SJCRH30 (cell line): ENCODE measurements around the gene INCA1. TPM values are rescaled to one million over a fixed set of nuclear protein-coding genes. Genes with fewer than 3 reads are reported as not detected.

ENCODE experiments used
- DNase-seq, 2 experiments: peaks; one replicate each; pipeline ENCODE4 v3.0.0-alpha.2; 2015 to 2020
- H3K27ac ChIP-seq: fragments of 250-450 bp; sonication (Bioruptor Pico); 2 replicates; pipeline ENCODE4 v1.5.1; 2020; ENCODE audit warnings: mild to moderate bottlenecking, moderate library complexity
- H3K27me3 ChIP-seq: fragments of 250-450 bp; sonication (Bioruptor Pico); 2 replicates; pipeline ENCODE4 v1.5.1; 2020; ENCODE audit warnings: mild to moderate bottlenecking, moderate library complexity
- H3K36me3 ChIP-seq: fragments of 250-450 bp; sonication (Bioruptor Pico); 2 replicates; pipeline ENCODE4 v1.5.1; 2020; ENCODE audit warnings: mild to moderate bottlenecking, moderate library complexity
- H3K4me1 ChIP-seq: fragments of 250-450 bp; sonication (Bioruptor Pico); 2 replicates; pipeline ENCODE4 v1.5.1; 2020; ENCODE audit warnings: mild to moderate bottlenecking, moderate library complexity
- H3K4me3 ChIP-seq: fragments of 250-450 bp; sonication (Bioruptor Pico); 2 replicates; pipeline ENCODE4 v1.5.1; 2020; ENCODE audit warnings: mild to moderate bottlenecking, moderate library complexity
- H3K9me3 ChIP-seq: fragments of 250-450 bp; sonication (Bioruptor Pico); replicated peaks from 2 replicates; pipeline ENCODE4 v1.5.1; 2020; ENCODE audit warnings: mild to moderate bottlenecking, moderate library complexity
- total RNA-seq: library from RNA; depleted of rRNA; stranded (reverse); fragments of >200 nt; shearing (Covaris generic); gene quantifications from 2 replicates; pipeline ENCODE4 v1.2.3, GENCODE V29; 2014

The INCA1 gene
- total RNA-seq, 1 experiment from 2014 or later = not detected

- H3K4me3 ChIP-seq = peak overlapping the region; percentile 96
- H3K27ac ChIP-seq = peak overlapping the region; percentile 98; the same call in 1 of the 2 replicates
- DNase-seq = no peak
- peaks cover 23% of the 10 kb centered on the region for H3K36me3 ChIP-seq
- no peaks in the 10 kb centered on the region for H3K9me3 ChIP-seq
- H3K4me1 ChIP-seq = peaks cover 18% of the 10 kb centered on the region
- no peaks in the 10 kb centered on the region for H3K27me3 ChIP-seq
These were observed 45.8 kb downstream of the INCA1 start for GRCh38 chr17:4951486-4951885.

GRCh38 chr17:4950746-4951204, 46.5 kb downstream of the INCA1 start, which contains the start of gene ENO3:
ENO3 (plus strand) TSS chr17:4951119; CDS start chr17:4951830, 711 bp downstream.
- DNase-seq = peak; percentile 78
- H3K4me3 ChIP-seq = peak within 1 kb of the TSS; percentile 96
- peak within 1 kb of the TSS; percentile 98 for H3K27ac ChIP-seq
- peaks cover 18% of the 10 kb centered on the region for H3K4me1 ChIP-seq
- H3K27me3 ChIP-seq = no peaks in the 10 kb centered on the region
- H3K36me3 ChIP-seq = peaks cover 27% of the 10 kb centered on the region
- H3K9me3 ChIP-seq = no peaks in the 10 kb centered on the region

DNA sequence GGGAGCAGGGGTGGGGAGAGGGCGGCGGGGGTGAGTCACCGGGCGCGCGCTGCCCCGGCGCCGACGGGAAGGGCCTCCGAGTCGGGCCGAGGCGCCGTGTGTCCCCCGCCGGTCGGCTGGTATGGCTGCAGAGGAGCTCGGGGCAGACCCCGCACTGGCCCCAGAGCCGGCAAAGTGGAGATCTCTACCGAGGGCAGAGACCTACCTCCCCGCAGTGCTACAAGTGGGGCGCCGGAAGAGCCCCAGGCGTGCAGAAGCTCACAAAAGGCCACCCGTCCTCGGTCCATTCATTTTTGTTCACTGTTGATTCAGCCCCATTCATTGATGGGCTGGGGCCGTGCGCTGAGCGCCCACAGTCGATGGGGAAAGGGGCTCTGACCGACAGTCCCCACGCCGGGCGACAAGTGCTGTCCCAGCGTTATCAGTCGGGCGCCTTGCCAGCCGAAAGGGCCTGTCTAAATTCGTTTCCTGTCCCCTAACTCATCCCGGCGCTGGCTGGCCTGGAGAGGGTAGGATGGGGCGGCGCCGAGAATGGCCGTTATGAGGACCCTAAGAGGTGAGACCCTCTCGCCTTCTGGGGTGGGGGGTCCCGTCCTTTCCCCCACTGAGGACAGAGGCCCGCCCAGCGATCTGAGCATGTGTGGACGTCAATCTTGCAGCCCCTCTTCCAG, 47.1 kb downstream of the INCA1 start:
- peak overlapping the region; percentile 98 for H3K27ac ChIP-seq
- peak overlapping the region; percentile 96 for H3K4me3 ChIP-seq
- H3K27me3 ChIP-seq = no peaks in the 10 kb centered on the region
- peaks cover 33% of the 10 kb centered on the region for H3K36me3 ChIP-seq
- peaks cover 23% of the 10 kb centered on the region for H3K4me1 ChIP-seq
- DNase-seq = peak; percentile 63 to 70
- no peaks in the 10 kb centered on the region for H3K9me3 ChIP-seq

GRCh38 chr17:4949321-4950074, 47.8 kb downstream of the INCA1 start:
- Histone ChIP-seq H3K9me3 (no peaks in the 10 kb centered on the region), H3K36me3 (peaks cover 40% of the 10 kb centered on the region), H3K27ac (peak overlapping the region; percentile 98), H3K4me1 (peaks cover 30% of the 10 kb centered on the region), H3K4me3 (peak overlapping the region; percentile 96), H3K27me3 (no peaks in the 10 kb centered on the region)
- DNase-seq = peak; percentile 81 to 85

GRCh38 chr17:4948931-4949320, 48.4 kb downstream of the INCA1 start:
- Histone ChIP-seq H3K9me3 (no peaks in the 10 kb centered on the region), H3K36me3 (peaks cover 40% of the 10 kb centered on the region), H3K27ac (peak overlapping the region; percentile 98), H3K27me3 (no peaks in the 10 kb centered on the region), H3K4me3 (peak overlapping the region; percentile 96), H3K4me1 (peaks cover 26% of the 10 kb centered on the region)
- peak; percentile 74 to 76 for DNase-seq

- DNase-seq = peak; percentile 80 to 85
- H3K36me3 ChIP-seq = peaks cover 40% of the 10 kb centered on the region
These were observed 49.0 kb downstream of the INCA1 start, which contains the start of gene PFN1 for GRCh38 chr17:4948166-4948930. PFN1 (minus strand) TSS chr17:4948530; CDS start chr17:4948394, 136 bp downstream.

DNA sequence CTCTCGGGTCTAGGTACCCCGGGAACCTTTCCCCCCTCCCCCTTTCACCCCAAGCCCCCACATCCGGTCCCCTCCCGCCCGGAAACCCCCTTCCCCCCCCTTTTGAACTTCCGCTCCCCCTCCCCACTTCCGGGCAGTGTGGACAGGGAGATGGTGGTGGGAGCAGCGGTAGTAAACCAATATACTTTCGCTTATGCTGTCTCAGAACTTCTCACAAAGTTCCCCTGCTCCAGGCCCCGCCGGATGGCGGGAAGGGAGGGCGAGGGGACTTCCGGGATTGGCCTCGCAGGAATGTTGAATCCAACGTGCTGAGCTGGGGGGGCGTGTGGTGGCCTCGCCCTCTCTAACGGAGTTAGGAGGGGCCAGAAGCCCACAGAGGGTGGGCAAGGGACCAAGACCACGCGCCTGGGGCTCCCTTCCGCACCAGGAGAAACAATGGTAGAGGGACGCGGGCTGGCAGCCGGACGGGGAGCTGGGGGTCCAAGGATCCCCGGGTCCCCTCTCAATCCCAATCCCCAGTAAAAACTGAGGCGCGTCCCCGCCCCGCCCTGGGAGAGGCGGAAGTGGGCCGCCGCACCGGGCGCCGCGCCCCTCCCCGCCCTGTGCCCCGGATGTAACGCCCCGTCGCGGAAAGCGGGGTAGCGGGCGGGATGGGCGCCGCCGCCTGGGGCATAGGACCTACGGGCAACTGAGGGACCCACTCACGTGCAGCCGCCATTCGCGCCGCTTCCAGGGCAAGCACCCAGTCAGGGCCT, 49.7 kb downstream of the INCA1 start:
- DNase-seq = peak; percentile 62 to 75
- Histone ChIP-seq H3K27me3 (no peaks in the 10 kb centered on the region), H3K4me3 (peak overlapping the region; percentile 96), H3K4me1 (peaks cover 14% of the 10 kb centered on the region), H3K27ac (peak overlapping the region; percentile 98), H3K36me3 (peaks cover 40% of the 10 kb centered on the region), H3K9me3 (no peaks in the 10 kb centered on the region)

More at GRCh38 chr17:4948166-4948930, 49.0 kb downstream of the INCA1 start, which contains the start of gene PFN1:
- Histone ChIP-seq H3K27me3 (no peaks in the 10 kb centered on the region), H3K4me1 (peaks cover 20% of the 10 kb centered on the region), H3K4me3 (peak within 1 kb of the TSS; percentile 96), H3K9me3 (no peaks in the 10 kb centered on the region), H3K27ac (peak within 1 kb of the TSS; percentile 98)

DNA sequence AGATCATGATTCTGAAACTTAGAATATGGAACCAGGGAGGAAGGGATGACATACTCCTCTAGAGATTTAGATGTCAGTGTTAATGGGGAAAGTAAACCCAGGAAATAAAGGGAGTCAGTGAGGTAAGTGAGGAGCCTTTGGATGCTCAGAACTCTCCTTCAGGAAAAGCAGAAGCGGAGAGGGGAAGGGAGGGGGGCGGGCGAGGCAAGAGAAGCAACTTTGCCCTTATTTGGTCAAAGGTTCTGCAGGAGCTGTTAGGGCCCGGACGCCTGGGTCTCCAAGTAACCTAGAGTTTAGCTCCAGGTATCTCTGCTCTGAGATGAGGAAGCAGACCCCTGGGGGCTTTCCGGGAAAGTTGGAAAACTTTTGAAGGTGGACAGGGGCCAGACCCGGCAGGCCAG, 50.3 kb downstream of the INCA1 start:
- Histone ChIP-seq H3K36me3 (peaks cover 40% of the 10 kb centered on the region), H3K9me3 (no peaks in the 10 kb centered on the region), H3K4me3 (peak overlapping the region; percentile 96), H3K27ac (peak overlapping the region; percentile 98), H3K4me1 (peaks cover 12% of the 10 kb centered on the region), H3K27me3 (no peaks in the 10 kb centered on the region)
- DNase-seq = no peak

GRCh38 chr17:4946312-4946976, 50.9 kb downstream of the INCA1 start:
- Histone ChIP-seq H3K36me3 (peaks cover 40% of the 10 kb centered on the region), H3K27ac (peak overlapping the region; percentile 98), H3K4me1 (peaks cover 12% of the 10 kb centered on the region), H3K9me3 (no peaks in the 10 kb centered on the region), H3K27me3 (no peaks in the 10 kb centered on the region), H3K4me3 (peak overlapping the region; percentile 96)
- DNase-seq = no peak

DNA sequence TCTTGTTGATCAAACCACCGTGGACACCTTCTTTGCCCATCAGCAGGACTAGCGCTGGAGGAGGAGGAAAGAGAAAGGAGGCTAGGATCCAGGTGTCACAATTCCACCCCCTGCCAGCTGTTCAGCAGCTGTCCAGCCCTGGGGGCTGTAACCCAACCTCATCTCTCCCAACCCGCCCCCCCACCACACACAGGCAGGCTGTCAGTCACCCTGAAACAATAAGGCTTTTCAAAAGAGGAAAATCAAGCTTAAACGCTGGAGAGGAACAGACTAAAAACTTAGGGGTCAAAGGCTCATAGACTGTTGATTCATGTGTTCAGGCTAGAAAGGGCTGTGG, 51.4 kb downstream of the INCA1 start:
- DNase-seq = peak; percentile 77 to 92
- H3K4me1 ChIP-seq = peaks cover 12% of the 10 kb centered on the region
- H3K27ac ChIP-seq = peak overlapping the region; percentile 98
- H3K4me3 ChIP-seq = peak overlapping the region; percentile 96
- H3K27me3 ChIP-seq = no peaks in the 10 kb centered on the region
- no peaks in the 10 kb centered on the region for H3K9me3 ChIP-seq
- peaks cover 40% of the 10 kb centered on the region for H3K36me3 ChIP-seq

DNA sequence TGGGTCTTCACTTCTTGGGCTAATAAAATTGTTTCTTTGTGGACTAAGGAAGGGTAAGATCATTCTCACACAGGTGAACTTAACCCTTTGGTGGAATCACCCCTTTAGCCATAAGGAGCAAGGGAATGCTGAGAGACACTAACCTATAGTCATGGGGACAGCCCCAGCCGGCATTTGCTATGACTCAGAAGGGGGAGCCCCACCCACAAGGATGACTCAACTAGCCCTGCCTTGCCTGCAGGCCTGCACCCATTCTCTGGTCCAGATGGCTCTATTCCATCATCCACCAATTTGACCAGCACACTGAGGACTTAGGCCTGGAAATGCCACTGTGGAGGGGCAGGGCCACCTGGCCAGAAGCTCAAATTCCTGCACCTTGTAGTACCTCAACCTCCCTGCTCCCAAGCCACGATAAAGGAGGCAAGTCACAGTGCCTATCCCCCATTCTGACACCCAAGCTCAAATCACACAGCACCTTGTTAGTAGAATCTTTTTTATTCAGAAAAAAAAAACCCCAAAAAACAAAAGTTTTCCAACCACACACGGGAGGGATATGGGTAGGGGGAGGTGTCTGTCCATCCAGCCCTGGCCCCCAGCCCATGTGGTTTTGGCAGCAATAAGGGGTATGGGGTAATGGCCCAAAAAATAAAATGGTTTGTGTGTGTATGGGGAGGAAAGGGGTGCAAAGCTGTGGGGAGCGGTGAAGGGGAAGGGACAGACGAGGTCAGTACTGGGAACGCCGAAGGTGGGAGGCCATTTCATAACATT, 52.0 kb downstream of the INCA1 start:
- Histone ChIP-seq H3K4me3 (peak overlapping the region; percentile 96), H3K9me3 (no peaks in the 10 kb centered on the region), H3K27ac (peak overlapping the region; percentile 98), H3K4me1 (peaks cover 12% of the 10 kb centered on the region), H3K27me3 (no peaks in the 10 kb centered on the region), H3K36me3 (peaks cover 40% of the 10 kb centered on the region)
- peak; percentile 81 for DNase-seq

DNA sequence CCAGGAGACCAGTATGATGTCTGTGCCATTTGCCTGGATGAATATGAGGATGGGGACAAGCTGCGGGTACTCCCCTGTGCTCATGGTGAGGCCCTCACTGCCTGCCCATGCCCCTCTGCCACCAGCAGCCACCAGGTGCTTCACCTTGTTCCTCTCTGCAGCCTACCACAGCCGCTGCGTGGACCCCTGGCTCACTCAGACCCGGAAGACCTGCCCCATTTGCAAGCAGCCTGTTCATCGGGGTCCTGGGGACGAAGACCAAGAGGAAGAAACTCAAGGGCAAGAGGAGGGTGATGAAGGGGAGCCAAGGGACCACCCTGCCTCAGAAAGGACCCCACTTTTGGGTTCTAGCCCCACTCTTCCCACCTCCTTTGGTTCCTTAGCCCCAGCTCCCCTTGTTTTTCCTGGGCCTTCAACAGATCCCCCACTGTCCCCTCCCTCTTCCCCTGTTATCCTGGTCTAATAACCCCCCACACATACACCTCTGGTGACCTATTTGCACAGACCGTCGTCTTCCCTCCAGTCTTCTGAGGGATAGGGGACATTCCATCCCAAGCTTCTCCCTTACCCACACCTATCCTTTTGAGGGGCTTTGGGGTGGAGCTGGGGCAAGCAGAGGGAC, 52.7 kb downstream of the INCA1 start:
- Histone ChIP-seq H3K36me3 (peaks cover 40% of the 10 kb centered on the region), H3K27me3 (no peaks in the 10 kb centered on the region), H3K4me3 (no peak overlapping the region)

DNA sequence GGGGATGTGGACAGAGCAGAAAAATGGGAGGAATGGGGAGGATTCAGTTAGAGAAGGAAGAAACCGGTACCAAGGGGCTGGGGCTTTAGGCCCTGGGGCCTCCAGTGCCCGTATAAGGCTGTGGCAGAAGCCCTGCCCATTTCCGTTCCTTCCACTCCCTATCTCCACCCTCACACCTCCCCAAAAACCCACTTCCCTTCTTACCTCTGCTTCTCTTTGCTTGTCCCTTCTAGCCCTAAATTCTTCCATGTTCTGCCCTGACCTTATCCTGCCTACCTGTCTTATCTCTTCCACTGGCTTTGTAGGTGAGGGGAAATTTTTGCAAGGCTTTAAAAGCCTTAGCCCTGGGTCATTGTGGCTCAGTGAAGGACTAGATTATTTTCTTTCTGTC, 53.2 kb downstream of the INCA1 start:
- Histone ChIP-seq H3K36me3 (peaks cover 40% of the 10 kb centered on the region), H3K9me3 (no peaks in the 10 kb centered on the region), H3K27me3 (no peaks in the 10 kb centered on the region), H3K4me1 (peaks cover 12% of the 10 kb centered on the region), H3K4me3 (no peak overlapping the region), H3K27ac (no peak overlapping the region)
- no peak for DNase-seq

More for the DNA sequence above, 52.7 kb downstream of the INCA1 start:
- no peak for DNase-seq
- Histone ChIP-seq H3K27ac (peak overlapping the region; percentile 98), H3K4me1 (peaks cover 12% of the 10 kb centered on the region), H3K9me3 (no peaks in the 10 kb centered on the region)
